ENCODE data around the gene UBE2E2.

- TF ChIP-seq CTCF (IDR thresholded peaks at IDR 0.05), result no peak
- no peak for TF ChIP-seq POLR2A (IDR thresholded peaks at IDR 0.05)
Measured at GRCh38 chr3:23549148-23549910, 346.2 kb downstream of the UBE2E2 start.
